HL-60 (cell line): ENCODE measurements around the gene BCL2L12.

Experiments
- DNase-seq, 2 experiments: peaks; one replicate each; pipeline ENCODE4 v3.0.0-alpha.2; 2010 to 2020; ENCODE audit warnings: low read depth in 1 of 2, low spot score in 1 of 2
- H3K27ac ChIP-seq: fragments of 250-450 bp; sonication (Bioruptor Pico); replicated peaks from 2 replicates; pipeline ENCODE4 v1.5.1; 2020; ENCODE audit warnings: mild to moderate bottlenecking, moderate library complexity
- H3K27me3 ChIP-seq: fragments of 250-450 bp; sonication (Bioruptor Pico); 2 replicates; pipeline ENCODE4 v1.5.1; 2021; ENCODE audit warnings: mild to moderate bottlenecking, moderate library complexity; ENCODE audit not compliant: insufficient read depth, poor library complexity, severe bottlenecking
- H3K4me3 ChIP-seq: replicated peaks from 2 replicates; pipeline ENCODE4 v1.5.1; 2011; ENCODE audit warnings: mild to moderate bottlenecking, control low read depth, low read length; ENCODE audit not compliant: insufficient read depth
- GABPA ChIP-seq: IDR thresholded peaks from 2 replicates; pipeline ENCODE4 v1.6.1; 2012; ENCODE audit warnings: low read depth
- POLR2AphosphoS5 ChIP-seq: IDR thresholded peaks from 2 replicates; pipeline ENCODE4 v1.6.1; 2012; ENCODE audit warnings: low read depth
- SPI1 ChIP-seq: IDR thresholded peaks from 2 replicates; pipeline ENCODE4 v1.6.1; 2012; ENCODE audit warnings: low read depth, mild to moderate bottlenecking, borderline replicate concordance
- TF ChIP-seq, protein P1 (sequence below): IDR thresholded peaks from 2 replicates; pipeline ENCODE4 v1.6.1; 2012; ENCODE audit warnings: low read depth; ENCODE audit not compliant: insufficient replicate concordance
- TF ChIP-seq, protein P2 (sequence below): IDR thresholded peaks from one replicate; pipeline ENCODE4 v1.5.1; 2011; ENCODE audit warnings: low read length, control low read depth, inconsistent platforms; ENCODE audit not compliant: insufficient read depth

BCL2L12 gene

DNA sequence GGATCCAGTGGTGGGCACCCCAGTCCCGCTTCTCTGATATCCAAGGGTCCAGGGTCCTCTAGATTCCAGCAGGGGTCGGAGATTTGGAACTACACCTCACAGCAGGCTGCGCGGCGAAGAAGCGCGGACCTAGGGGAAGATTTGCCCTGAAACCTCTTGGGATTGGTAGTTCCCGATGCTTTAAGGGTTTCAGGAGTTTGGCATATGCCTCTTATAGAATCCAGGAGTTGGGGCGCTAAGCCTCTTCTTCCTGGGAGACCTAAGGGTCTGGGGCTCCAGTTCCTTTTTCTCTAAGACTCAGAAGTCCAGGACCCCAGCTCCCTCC is 349 bp downstream of the BCL2L12 start:
- H3K4me3 ChIP-seq = peak overlapping the region; percentile 82
- H3K27ac ChIP-seq = peak overlapping the region; percentile 79
- H3K27me3 ChIP-seq = no peaks in the 10 kb centered on the region
- TF ChIP-seq POLR2AphosphoS5 (no peak), SPI1 (no peak), GABPA (no peak)
- TF ChIP-seq, protein P1, sequence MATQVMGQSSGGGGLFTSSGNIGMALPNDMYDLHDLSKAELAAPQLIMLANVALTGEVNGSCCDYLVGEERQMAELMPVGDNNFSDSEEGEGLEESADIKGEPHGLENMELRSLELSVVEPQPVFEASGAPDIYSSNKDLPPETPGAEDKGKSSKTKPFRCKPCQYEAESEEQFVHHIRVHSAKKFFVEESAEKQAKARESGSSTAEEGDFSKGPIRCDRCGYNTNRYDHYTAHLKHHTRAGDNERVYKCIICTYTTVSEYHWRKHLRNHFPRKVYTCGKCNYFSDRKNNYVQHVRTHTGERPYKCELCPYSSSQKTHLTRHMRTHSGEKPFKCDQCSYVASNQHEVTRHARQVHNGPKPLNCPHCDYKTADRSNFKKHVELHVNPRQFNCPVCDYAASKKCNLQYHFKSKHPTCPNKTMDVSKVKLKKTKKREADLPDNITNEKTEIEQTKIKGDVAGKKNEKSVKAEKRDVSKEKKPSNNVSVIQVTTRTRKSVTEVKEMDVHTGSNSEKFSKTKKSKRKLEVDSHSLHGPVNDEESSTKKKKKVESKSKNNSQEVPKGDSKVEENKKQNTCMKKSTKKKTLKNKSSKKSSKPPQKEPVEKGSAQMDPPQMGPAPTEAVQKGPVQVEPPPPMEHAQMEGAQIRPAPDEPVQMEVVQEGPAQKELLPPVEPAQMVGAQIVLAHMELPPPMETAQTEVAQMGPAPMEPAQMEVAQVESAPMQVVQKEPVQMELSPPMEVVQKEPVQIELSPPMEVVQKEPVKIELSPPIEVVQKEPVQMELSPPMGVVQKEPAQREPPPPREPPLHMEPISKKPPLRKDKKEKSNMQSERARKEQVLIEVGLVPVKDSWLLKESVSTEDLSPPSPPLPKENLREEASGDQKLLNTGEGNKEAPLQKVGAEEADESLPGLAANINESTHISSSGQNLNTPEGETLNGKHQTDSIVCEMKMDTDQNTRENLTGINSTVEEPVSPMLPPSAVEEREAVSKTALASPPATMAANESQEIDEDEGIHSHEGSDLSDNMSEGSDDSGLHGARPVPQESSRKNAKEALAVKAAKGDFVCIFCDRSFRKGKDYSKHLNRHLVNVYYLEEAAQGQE = no peak
- TF ChIP-seq, protein P2, sequence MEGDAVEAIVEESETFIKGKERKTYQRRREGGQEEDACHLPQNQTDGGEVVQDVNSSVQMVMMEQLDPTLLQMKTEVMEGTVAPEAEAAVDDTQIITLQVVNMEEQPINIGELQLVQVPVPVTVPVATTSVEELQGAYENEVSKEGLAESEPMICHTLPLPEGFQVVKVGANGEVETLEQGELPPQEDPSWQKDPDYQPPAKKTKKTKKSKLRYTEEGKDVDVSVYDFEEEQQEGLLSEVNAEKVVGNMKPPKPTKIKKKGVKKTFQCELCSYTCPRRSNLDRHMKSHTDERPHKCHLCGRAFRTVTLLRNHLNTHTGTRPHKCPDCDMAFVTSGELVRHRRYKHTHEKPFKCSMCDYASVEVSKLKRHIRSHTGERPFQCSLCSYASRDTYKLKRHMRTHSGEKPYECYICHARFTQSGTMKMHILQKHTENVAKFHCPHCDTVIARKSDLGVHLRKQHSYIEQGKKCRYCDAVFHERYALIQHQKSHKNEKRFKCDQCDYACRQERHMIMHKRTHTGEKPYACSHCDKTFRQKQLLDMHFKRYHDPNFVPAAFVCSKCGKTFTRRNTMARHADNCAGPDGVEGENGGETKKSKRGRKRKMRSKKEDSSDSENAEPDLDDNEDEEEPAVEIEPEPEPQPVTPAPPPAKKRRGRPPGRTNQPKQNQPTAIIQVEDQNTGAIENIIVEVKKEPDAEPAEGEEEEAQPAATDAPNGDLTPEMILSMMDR = no peak
- no peak for DNase-seq

DNA sequence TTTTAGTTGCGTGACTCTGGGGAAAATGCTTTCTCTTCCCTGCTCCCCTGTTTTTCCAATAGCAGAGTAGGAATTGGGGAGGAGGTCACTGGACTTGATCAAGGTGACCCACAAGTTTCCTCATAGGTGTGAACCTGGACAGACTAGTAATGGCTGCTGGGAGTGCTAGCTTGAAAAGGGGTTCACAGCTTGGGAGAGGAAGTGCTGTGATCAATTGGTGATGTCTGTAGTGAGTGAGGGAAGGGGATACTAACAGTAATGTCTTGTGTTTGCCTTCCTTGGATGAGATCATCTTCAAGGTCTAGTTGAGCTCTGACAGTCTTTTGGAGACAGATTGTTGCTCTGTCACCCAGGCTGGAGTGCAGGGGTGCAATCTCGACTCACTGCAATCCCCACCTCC is 1.7 kb downstream of the BCL2L12 start:
- Histone ChIP-seq H3K4me3 (no peak overlapping the region), H3K27ac (no peak overlapping the region), H3K27me3 (no peaks in the 10 kb centered on the region)
- peak; percentile 28; the same call in 1 of the 2 replicates for TF ChIP-seq SPI1
- TF ChIP-seq, protein P1 = no peak
- DNase-seq = no peak

DNA sequence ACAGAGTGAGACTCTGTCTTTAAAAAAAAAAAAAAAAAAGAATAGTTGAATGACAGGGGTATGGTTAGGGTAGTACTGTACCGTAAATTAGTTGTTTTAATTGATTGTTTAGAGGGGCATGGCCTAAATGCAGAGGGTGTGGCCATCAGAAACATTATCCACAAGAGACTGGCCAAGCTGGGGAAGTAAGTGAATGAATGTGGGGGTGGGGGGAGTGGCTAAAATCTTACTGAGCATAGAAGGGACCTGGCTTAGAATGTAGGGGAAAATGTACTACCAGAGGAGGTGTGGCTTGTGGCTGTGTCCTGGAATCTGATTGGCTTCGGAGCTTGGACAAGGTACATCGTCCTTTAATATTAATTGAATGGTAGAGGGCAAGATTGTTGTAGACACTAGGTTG is 3.8 kb downstream of the BCL2L12 start:
- DNase-seq = no peak
- no peak overlapping the region for H3K4me3 ChIP-seq
- TF ChIP-seq, protein P2 = no peak
- H3K27me3 ChIP-seq = no peaks in the 10 kb centered on the region
- H3K27ac ChIP-seq = no peak overlapping the region

DNA sequence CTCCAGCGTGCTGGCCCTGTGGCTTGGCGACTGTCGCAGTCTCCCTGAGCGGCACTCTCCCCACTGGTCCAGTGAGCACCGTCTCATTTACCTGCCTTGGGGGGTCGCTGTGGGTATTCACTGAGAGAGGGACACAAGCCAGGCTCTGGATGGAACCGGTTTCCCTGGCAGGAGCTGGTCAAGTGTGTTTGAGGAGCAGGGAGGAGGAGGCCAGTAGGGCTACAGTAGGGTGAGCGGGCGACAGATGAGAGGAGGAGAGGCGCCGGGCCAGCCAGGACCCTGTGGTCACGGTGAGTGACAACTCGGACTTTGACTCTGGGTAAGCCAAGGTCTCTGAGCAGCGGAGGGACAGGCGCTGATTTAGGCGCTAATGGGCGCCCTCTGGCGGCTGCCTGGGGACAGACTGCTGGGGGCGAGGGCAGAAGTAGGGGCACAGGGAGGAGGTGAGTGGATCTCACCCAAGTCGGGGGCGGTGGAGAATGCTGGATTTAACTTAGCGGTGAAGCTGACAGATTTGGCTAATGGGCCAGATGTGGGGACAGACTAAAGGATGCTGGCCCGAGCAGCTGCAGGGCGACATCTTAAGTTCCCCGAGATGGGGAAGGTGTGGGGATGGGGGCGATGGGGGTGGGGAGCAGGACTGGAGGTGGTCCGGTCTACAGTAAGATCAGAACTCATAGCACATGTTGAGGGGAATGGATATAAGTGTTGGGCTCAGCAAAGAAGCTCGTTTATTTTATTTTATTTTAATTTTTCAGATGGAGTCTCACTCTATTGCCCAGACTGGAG is 6.6 kb downstream of the BCL2L12 start:
- H3K4me3 ChIP-seq = no peak overlapping the region
- TF ChIP-seq, protein P2 = peak; percentile 97
- no peak for TF ChIP-seq POLR2AphosphoS5
- H3K27ac ChIP-seq = no peak overlapping the region
- no peaks in the 10 kb centered on the region for H3K27me3 ChIP-seq
- DNase-seq = peak in 1 of 2 experiments; percentile 71
